Spleen (tissue), 11 donors: ENCODE measurements around the gene RBP2. TPM values are rescaled to one million over a fixed set of nuclear protein-coding genes. Genes with fewer than 3 reads are reported as not detected.

Experiments
- DNase-seq: peaks from one replicate; pipeline ENCODE4 v3.0.0-alpha.2; 2020
- H3K27ac ChIP-seq, 8 donors: fragments of 200-600 bp; sonication (generic) in 7 of 8; 1 replicate in 4 of 8; 2 replicates in 4 of 8; pipeline versions ENCODE4 v1.5.0 to v1.8.0; 2016 to 2021; ENCODE audit warnings: inconsistent platforms in 4 of 8, mild to moderate bottlenecking in 4 of 8, moderate library complexity in 1 of 8
- H3K27me3 ChIP-seq, 7 donors: fragments of 200-600 bp; sonication (generic) in 6 of 7; replicated peaks in 1 of 7; 1 replicate in 4 of 7; 2 replicates in 3 of 7; pipeline versions ENCODE4 v1.5.0 to v1.8.0; 2016 to 2021; ENCODE audit warnings: inconsistent platforms in 3 of 7, mild to moderate bottlenecking in 1 of 7
- H3K36me3 ChIP-seq, 6 donors: fragments of 200-600 bp; sonication (generic) in 5 of 6; 1 replicate in 4 of 6; 2 replicates in 2 of 6; pipeline versions ENCODE4 v1.5.0 to v1.8.0; 2016 to 2021; ENCODE audit warnings: inconsistent platforms in 2 of 6
- H3K4me1 ChIP-seq, 6 donors: fragments of 200-600 bp; sonication (generic) in 5 of 6; 1 replicate in 3 of 6; 2 replicates in 3 of 6; pipeline versions ENCODE4 v1.5.0 to v1.8.0; 2016 to 2021; ENCODE audit warnings: inconsistent platforms in 3 of 6
- H3K4me3 ChIP-seq, 8 donors: fragments of 200-600 bp; sonication (generic) in 7 of 8; 1 replicate in 4 of 8; 2 replicates in 4 of 8; pipeline versions ENCODE4 v1.5.0 to v1.8.0; 2016 to 2021; ENCODE audit warnings: inconsistent platforms in 4 of 8, mild to moderate bottlenecking in 4 of 8, moderate library complexity in 2 of 8
- H3K9me3 ChIP-seq, 8 donors: fragments of 200-600 bp; sonication (generic) in 7 of 8; 1 replicate in 4 of 8; 2 replicates in 4 of 8; pipeline versions ENCODE4 v1.5.0 to v1.8.0; 2016 to 2021; ENCODE audit warnings: inconsistent platforms in 4 of 8
- POLR2A ChIP-seq, 3 donors: fragments of 450-650 bp; IDR thresholded peaks; one replicate each; pipeline ENCODE4 v1.5.1; 2017; ENCODE audit warnings: antibody characterized with exemption in 3 of 3, mild to moderate bottlenecking in 1 of 3
- POLR2AphosphoS5 ChIP-seq, 3 donors: sonication (generic); formaldehyde crosslinking; IDR thresholded peaks; one replicate each; pipeline ENCODE4 v1.5.1; 2017; ENCODE audit warnings: antibody characterized with exemption in 3 of 3
- WGBS, 5 donors: extraction: QIAGEN DNeasy Blood & Tissue Kit in 3 of 5; methylation state at CpG; one replicate each; pipeline versions ENCODE4 v1.1.5 to v1.1.7; 2013 to 2018; 5-methylcytosine and 5-hydroxymethylcytosine counted together
- intact Hi-C: fragments of 100-400 bp; cut with DNase I; formaldehyde crosslinking; loops from one replicate; pipeline ENCODE4 v1.15.0; 2023; ENCODE audit warnings: low total_unique reads
- polyA plus RNA-seq, 3 donors: library from polyadenylated mRNA; stranded (reverse); fragments of 200-250 nt; gene quantifications; one replicate each; pipeline ENCODE4 v1.2.1, GENCODE V29; 2013
- total RNA-seq, 7 donors: library from RNA; depleted of rRNA in 3 of 7; stranded (reverse); fragments of >200 nt in 3 of 7; fragmentation: NEBNext Ultra II Directional in 4 of 7; extraction: Animal tissue kit (Norgen Biotek cat#: 25700) in 4 of 7; gene quantifications; one replicate each; pipeline versions ENCODE4 v1.1.0 to v1.2.1, GENCODE V29; 2016 to 2021
- TF ChIP-seq, protein P1 (sequence below), 11 experiments: fragments of 200-600 bp in 7 of 11; fragments of 450-650 bp in 4 of 11; sonication (generic) in 4 of 11; IDR thresholded peaks in 8 of 11; conservative IDR thresholded peaks in 3 of 11; 1 replicate in 7 of 11; 2 replicates in 4 of 11; pipeline versions ENCODE4 v1.4.0 to v1.8.0; 2016 to 2021; ENCODE audit warnings: antibody characterized with exemption in 11 of 11, inconsistent platforms in 4 of 11, mild to moderate bottlenecking in 1 of 11
- donor health status: healthy with polysubstance abuse.
- donor health status: DM: no; HTN: no; CAD: no; lungs with moderate emphysema.
- donor health status: DM: no; HTN: no; CAD: no.
- donor health status: Bipolar disorder and iron deficiency.
- donor health status: healthy.
- donor health status: DM: no; HTN: no; CAD: no.
- donor health status: DM: yes; HTN: yes; CAD: no.

RBP2 gene
- total and polyA plus RNA-seq, 10 donors: 1.2 TPM; not detected in 9

DNA sequence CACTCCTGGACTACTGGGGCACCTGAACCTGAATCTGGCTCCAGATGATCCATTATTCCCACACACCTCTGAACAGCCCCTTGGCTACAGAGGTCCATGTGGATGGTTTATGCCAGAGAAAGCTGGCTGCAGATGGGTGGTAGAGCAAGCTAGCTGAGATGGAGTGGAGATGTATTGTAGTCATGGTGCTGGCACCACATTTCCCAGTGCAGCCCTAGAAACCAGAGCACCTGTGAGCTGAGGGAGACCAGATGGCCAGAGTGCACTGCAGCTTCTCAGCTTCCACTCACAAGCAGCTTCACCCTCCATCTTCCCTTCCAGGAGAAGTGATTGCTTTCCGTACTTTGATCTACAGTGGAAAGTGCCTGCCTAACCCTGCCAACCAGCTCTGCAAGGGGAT, 33.3 kb upstream of the RBP2 start:
- no peak overlapping the region for H3K4me3 ChIP-seq
- TF ChIP-seq, protein P1, sequence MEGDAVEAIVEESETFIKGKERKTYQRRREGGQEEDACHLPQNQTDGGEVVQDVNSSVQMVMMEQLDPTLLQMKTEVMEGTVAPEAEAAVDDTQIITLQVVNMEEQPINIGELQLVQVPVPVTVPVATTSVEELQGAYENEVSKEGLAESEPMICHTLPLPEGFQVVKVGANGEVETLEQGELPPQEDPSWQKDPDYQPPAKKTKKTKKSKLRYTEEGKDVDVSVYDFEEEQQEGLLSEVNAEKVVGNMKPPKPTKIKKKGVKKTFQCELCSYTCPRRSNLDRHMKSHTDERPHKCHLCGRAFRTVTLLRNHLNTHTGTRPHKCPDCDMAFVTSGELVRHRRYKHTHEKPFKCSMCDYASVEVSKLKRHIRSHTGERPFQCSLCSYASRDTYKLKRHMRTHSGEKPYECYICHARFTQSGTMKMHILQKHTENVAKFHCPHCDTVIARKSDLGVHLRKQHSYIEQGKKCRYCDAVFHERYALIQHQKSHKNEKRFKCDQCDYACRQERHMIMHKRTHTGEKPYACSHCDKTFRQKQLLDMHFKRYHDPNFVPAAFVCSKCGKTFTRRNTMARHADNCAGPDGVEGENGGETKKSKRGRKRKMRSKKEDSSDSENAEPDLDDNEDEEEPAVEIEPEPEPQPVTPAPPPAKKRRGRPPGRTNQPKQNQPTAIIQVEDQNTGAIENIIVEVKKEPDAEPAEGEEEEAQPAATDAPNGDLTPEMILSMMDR (IDR thresholded peaks at IDR 0.05 in 8 of 11, conservative IDR thresholded peaks at IDR 0.05 in 3 of 11): no peak
- TF ChIP-seq POLR2A (IDR thresholded peaks at IDR 0.05) (no peak), POLR2AphosphoS5 (IDR thresholded peaks at IDR 0.05) (no peak)
- H3K27me3 ChIP-seq: no peaks in the 10 kb centered on the region
- WGBS, 5 donors: 0 to 100% (median 52%) methylated on average over 1 of the region's 1 CpG
- no peaks in the 10 kb centered on the region for H3K4me1 ChIP-seq
- DNase-seq: no peak
- H3K27ac ChIP-seq: no peak overlapping the region
- no peaks in the 10 kb centered on the region for H3K9me3 ChIP-seq
- intact Hi-C loops: no loop called here
- H3K36me3 ChIP-seq: no peaks in the 10 kb centered on the region

DNA sequence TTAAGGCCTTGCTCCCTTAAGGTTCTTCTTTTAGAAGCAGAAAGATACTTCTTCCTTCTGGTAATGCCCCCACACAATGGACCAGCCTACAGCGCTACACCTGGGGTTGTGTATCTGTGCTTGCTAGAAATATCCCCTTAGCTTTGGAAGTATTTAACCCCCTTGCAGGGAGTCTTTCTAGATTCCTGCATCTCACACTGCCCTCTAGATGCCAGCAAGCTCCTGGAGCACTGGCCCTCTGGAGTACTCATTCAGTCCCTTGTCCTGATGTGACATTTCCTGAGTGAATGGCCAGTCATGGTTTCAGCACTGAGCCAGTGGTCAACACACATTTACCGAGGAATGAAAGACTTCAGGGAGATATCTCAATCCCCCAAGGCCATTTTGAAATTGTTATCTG, 30.4 kb upstream of the RBP2 start:
- 26 to 78% (median 46%) methylated on average over 2 of the region's 2 CpGs for WGBS, 5 donors
- intact Hi-C loops: no loop called here
- DNase-seq: no peak
- Histone ChIP-seq H3K36me3 (no peaks in the 10 kb centered on the region), H3K4me1 (no peaks in the 10 kb centered on the region), H3K9me3 (no peaks in the 10 kb centered on the region), H3K27ac (no peak overlapping the region), H3K27me3 (no peaks in the 10 kb centered on the region), H3K4me3 (no peak overlapping the region)
- TF ChIP-seq, protein P1 (IDR thresholded peaks at IDR 0.05 in 8 of 11, conservative IDR thresholded peaks at IDR 0.05 in 3 of 11): no peak
- no peak for TF ChIP-seq POLR2AphosphoS5 (IDR thresholded peaks at IDR 0.05)
- TF ChIP-seq POLR2A (IDR thresholded peaks at IDR 0.05): no peak

GRCh38 chr3:139505829-139506386, 29.6 kb upstream of the RBP2 start:
- H3K9me3 ChIP-seq: no peaks in the 10 kb centered on the region
- DNase-seq: no peak
- intact Hi-C loops: no loop called here
- no peaks in the 10 kb centered on the region for H3K36me3 ChIP-seq
- no peaks in the 10 kb centered on the region for H3K4me1 ChIP-seq
- WGBS, 5 donors: 81 to 89% (median 84%) methylated on average over 2 of the region's 2 CpGs
- no peak overlapping the region for H3K27ac ChIP-seq
- no peaks in the 10 kb centered on the region for H3K27me3 ChIP-seq
- H3K4me3 ChIP-seq: no peak overlapping the region
- TF ChIP-seq POLR2AphosphoS5 (IDR thresholded peaks at IDR 0.05) (no peak), POLR2A (IDR thresholded peaks at IDR 0.05) (no peak)
- TF ChIP-seq, protein P1 (IDR thresholded peaks at IDR 0.05 in 8 of 11, conservative IDR thresholded peaks at IDR 0.05 in 3 of 11): no peak

DNA sequence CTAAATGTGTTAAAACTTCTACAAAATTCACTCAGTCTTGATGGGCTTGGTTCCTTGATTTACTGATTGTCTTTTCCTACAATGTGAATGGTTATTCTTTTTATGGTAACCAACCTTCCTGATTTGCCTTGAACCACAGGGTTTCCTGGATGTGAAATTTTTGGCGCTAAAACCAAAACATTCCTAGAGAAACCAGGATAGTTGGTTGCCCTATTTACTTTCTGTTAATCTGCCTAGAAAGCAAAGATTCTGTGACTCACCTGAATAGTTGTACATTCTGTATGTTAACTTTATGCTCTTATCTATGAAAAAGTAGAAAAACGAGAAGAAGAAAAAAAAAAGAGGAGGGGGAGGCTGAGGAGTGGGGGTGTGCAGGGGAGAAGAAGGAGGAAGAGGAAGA, 23.2 kb upstream of the RBP2 start:
- H3K4me1 ChIP-seq: no peaks in the 10 kb centered on the region
- intact Hi-C loops: no loop called here
- H3K9me3 ChIP-seq: peaks cover 0 to 24% (median 16%) of the 10 kb centered on the region in 8 donors
- no peak overlapping the region for H3K27ac ChIP-seq
- TF ChIP-seq, protein P1 (IDR thresholded peaks at IDR 0.05 in 8 of 11, conservative IDR thresholded peaks at IDR 0.05 in 3 of 11): no peak
- no peak for TF ChIP-seq POLR2AphosphoS5 (IDR thresholded peaks at IDR 0.05)
- TF ChIP-seq POLR2A (IDR thresholded peaks at IDR 0.05): no peak
- H3K4me3 ChIP-seq: no peak overlapping the region
- no peak for DNase-seq
- 56 to 74% (median 68%) methylated on average over 2 of the region's 2 CpGs for WGBS, 5 donors
- no peaks in the 10 kb centered on the region for H3K27me3 ChIP-seq
- H3K36me3 ChIP-seq: peaks cover 0 to 8% (median 0%) of the 10 kb centered on the region in 6 donors
